CD8-positive, alpha-beta memory T cell (primary cell): Measurements from ENCODE around the gene ITGB7. TPM values are rescaled to one million over a fixed set of nuclear protein-coding genes. Genes with fewer than 3 reads are reported as not detected.
"Not testable (repeated sequence)": the region's sequence is repeated elsewhere in the genome, so short reads cannot be mapped to it uniquely, and the experiment has no call there.

ENCODE experiments used
- CTCF ChIA-PET: fragments of 350-600 bp; sonication (Branson Sonifier 250); formaldehyde crosslinking; loops from one replicate; lab custom pipeline; 2021; ENCODE audit warnings: antibody characterized with exemption; lab: Charles Lee
- POLR2A ChIA-PET: fragments of 350-600 bp; sonication (Branson Sonifier 250); formaldehyde crosslinking; loops from one replicate; lab custom pipeline; 2021; ENCODE audit warnings: antibody characterized with exemption; lab: Charles Lee
- DNase-seq, 5 donors: peaks; one replicate each; pipeline versions ENCODE4 v3.0.0 to v3.0.0-alpha.2; 2020 to 2022; ENCODE audit warnings: mixed read lengths in 1 of 5
- H3K27ac ChIP-seq: one replicate; pipeline ENCODE4 v1.7.0; 2013; ENCODE audit warnings: low read depth, mild to moderate bottlenecking, low read length, moderate library complexity
- H3K27me3 ChIP-seq: 2 replicates; pipeline ENCODE4 v1.7.0; 2013; ENCODE audit warnings: low read length, mild to moderate bottlenecking; ENCODE audit not compliant: insufficient read depth, poor library complexity, severe bottlenecking
- H3K36me3 ChIP-seq: 2 replicates; pipeline ENCODE4 v1.7.0; 2013; ENCODE audit warnings: mild to moderate bottlenecking, low read length, moderate library complexity; ENCODE audit not compliant: insufficient read depth
- H3K4me1 ChIP-seq: 2 replicates; pipeline ENCODE4 v1.7.0; 2013; ENCODE audit warnings: mild to moderate bottlenecking, low read length, moderate library complexity; ENCODE audit not compliant: insufficient read depth
- H3K4me3 ChIP-seq: 2 replicates; pipeline ENCODE4 v1.7.0; 2013; ENCODE audit warnings: mild to moderate bottlenecking, low read length
- H3K9me3 ChIP-seq: 2 replicates; pipeline ENCODE4 v1.7.0; 2013; ENCODE audit warnings: mild to moderate bottlenecking, low read length
- H3K27ac Mint-ChIP-seq, 8 donors: one replicate each; pipeline ENCODE4 v1.8.0; 2020 to 2021; ENCODE audit warnings: mixed read lengths in 8 of 8, mild to moderate bottlenecking in 6 of 8, inconsistent platforms in 3 of 8, moderate library complexity in 3 of 8
- H3K27me3 Mint-ChIP-seq, 2 donors: one replicate each; pipeline ENCODE4 v1.8.0; 2020 to 2021; ENCODE audit warnings: mixed read lengths in 2 of 2, mild to moderate bottlenecking in 1 of 2, moderate library complexity in 1 of 2
- H3K36me3 Mint-ChIP-seq, 3 donors: one replicate each; pipeline ENCODE4 v1.8.0; 2020 to 2021; ENCODE audit warnings: mixed read lengths in 3 of 3, inconsistent platforms in 1 of 3, mild to moderate bottlenecking in 1 of 3
- H3K4me1 Mint-ChIP-seq, 3 donors: one replicate each; pipeline ENCODE4 v1.8.0; 2020 to 2021; ENCODE audit warnings: mixed read lengths in 3 of 3, inconsistent platforms in 1 of 3, mild to moderate bottlenecking in 1 of 3
- H3K4me3 Mint-ChIP-seq, 7 donors: one replicate each; pipeline ENCODE4 v1.8.0; 2020 to 2021; ENCODE audit warnings: mixed read lengths in 7 of 7, mild to moderate bottlenecking in 6 of 7, moderate library complexity in 4 of 7, inconsistent platforms in 2 of 7
- H3K9me3 Mint-ChIP-seq, 5 donors: one replicate each; pipeline ENCODE4 v1.8.0; 2020 to 2022; ENCODE audit warnings: mixed read lengths in 5 of 5, mild to moderate bottlenecking in 3 of 5, moderate library complexity in 2 of 5, inconsistent platforms in 1 of 5
- polyA plus RNA-seq: library from polyadenylated mRNA; unstranded; fragments of 300-500 nt; fragmentation: Illumina TruSeq; gene quantifications from one replicate; pipeline ENCODE4 v1.2.3, GENCODE V29; 2021
- total RNA-seq, 2 experiments: library from RNA; stranded (reverse); gene quantifications; one replicate each; pipeline ENCODE4 v1.2.3, GENCODE V29; 2021

The ITGB7 gene
- total and polyA plus RNA-seq, 3 experiments from 2014 or later: 292 to 339 (median 339) TPM

- H3K36me3 ChIP-seq: peaks cover 2% of the 10 kb centered on the region
- H3K9me3 Mint-ChIP-seq: no peaks in the 10 kb centered on the region
- H3K4me3 ChIP-seq: peak overlapping the region; percentile 93
- peaks cover 81% of the 10 kb centered on the region for H3K4me1 ChIP-seq
- peak in 3 of 5 donors; percentile 32 to 80 (median 42) for DNase-seq
- peak overlapping the region; percentile 55 for H3K27ac ChIP-seq
- H3K27me3 ChIP-seq: no peaks in the 10 kb centered on the region
- H3K27ac Mint-ChIP-seq: peak overlapping the region; percentile 85 to 99 (median 90)
- H3K4me3 Mint-ChIP-seq: peak overlapping the region; percentile 83 to 98 (median 89)
- no peaks in the 10 kb centered on the region for H3K9me3 ChIP-seq
- peaks cover 0 to 31% (median 6%) of the 10 kb centered on the region in 3 donors for H3K36me3 Mint-ChIP-seq
- ChIA-PET CTCF (interaction anchor here (1.0 to 9.4 kb wide), 7 partner anchors 15 to 116 kb away, joined by 3 to 192 read pairs (median 4); partner anchors contain the start of genes AAAS, ESPL1 and PFDN5), POLR2A (interaction anchor here (0.9 to 3.9 kb wide), 3 partner anchors 14 to 89 kb away, joined by 3 to 25 read pairs (median 20); partner anchors contain the start of genes CSAD, PFDN5 and ZNF740)
- H3K4me1 Mint-ChIP-seq: peaks cover 70 to 94% (median 84%) of the 10 kb centered on the region in 3 donors
- peaks cover 0 to 1% of the 10 kb centered on the region in 2 donors for H3K27me3 Mint-ChIP-seq
Observed at GRCh38 chr12:53205747-53206419, 1.2 kb downstream of the ITGB7 start.

GRCh38 chr12:53204351-53204750 is 2.7 kb downstream of the ITGB7 start:
- H3K9me3 ChIP-seq: no peaks in the 10 kb centered on the region
- CTCF ChIA-PET: interaction anchor here (1.2 to 1.5 kb wide), 2 partner anchors 17 to 117 kb away, joined by 3 to 5 read pairs; partner anchors contain the start of gene AAAS
- H3K9me3 Mint-ChIP-seq: no peaks in the 10 kb centered on the region
- peak overlapping the region; percentile 13 to 83 (median 42) for H3K27ac Mint-ChIP-seq
- peaks cover 0 to 1% of the 10 kb centered on the region in 2 donors for H3K27me3 Mint-ChIP-seq
- H3K36me3 ChIP-seq: peaks cover 7% of the 10 kb centered on the region
- peaks cover 4 to 35% (median 11%) of the 10 kb centered on the region in 3 donors for H3K36me3 Mint-ChIP-seq
- no peaks in the 10 kb centered on the region for H3K27me3 ChIP-seq
- H3K4me3 Mint-ChIP-seq: peak overlapping the region; percentile 48 to 98 (median 83)
- DNase-seq: no peak
- POLR2A ChIA-PET: no interaction called here
- no peak overlapping the region for H3K27ac ChIP-seq
- peaks cover 78 to 98% (median 92%) of the 10 kb centered on the region in 3 donors for H3K4me1 Mint-ChIP-seq
- peaks cover 87% of the 10 kb centered on the region for H3K4me1 ChIP-seq
- H3K4me3 ChIP-seq: no peak overlapping the region

- H3K36me3 ChIP-seq, H3K9me3 ChIP-seq, H3K4me3 ChIP-seq, H3K27me3 Mint-ChIP-seq, H3K9me3 Mint-ChIP-seq, H3K27ac ChIP-seq, DNase-seq, H3K27me3 ChIP-seq: not testable (repeated sequence)
- ChIA-PET CTCF (interaction anchor here (1.2 to 7.2 kb wide), 4 partner anchors 9 to 43 kb away, joined by 3 to 57 read pairs (median 4); partner anchors contain the start of genes CSAD and ZNF740), POLR2A (interaction anchor here (1.3 kb wide), 1 partner anchor 66 kb away, joined by 4 read pairs; the partner anchor contains the start of gene ESPL1)
- peaks cover 76 to 94% (median 89%) of the 10 kb centered on the region in 3 donors for H3K4me1 Mint-ChIP-seq
- peaks cover 4 to 50% (median 17%) of the 10 kb centered on the region in 3 donors for H3K36me3 Mint-ChIP-seq
- peak overlapping the region in 1 of 7 donors; percentile 24 for H3K4me3 Mint-ChIP-seq
- H3K4me1 ChIP-seq: peaks cover 87% of the 10 kb centered on the region
- H3K27ac Mint-ChIP-seq: peak overlapping the region in 1 of 8 donors; percentile 61
Observed at GRCh38 chr12:53202316-53202715, 4.7 kb downstream of the ITGB7 start.

DNA sequence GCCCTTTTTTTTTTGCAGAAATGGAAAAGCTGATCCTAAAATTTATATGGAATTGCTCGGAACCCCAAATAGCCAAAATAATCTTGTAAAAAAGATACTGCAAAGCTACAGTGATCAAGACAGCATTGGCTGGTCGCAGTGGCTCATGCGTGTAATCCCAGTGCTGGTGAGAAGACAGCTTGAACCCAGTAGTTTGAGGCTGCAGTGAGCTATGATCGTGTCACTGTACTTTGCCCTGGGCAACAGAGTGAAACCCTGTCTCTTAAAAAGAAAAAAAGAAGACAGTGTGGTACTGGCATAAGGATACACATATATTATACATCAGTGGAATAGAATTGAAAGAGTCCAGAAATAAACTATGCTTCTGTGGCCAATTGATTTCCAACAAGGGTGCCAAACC is 5.4 kb downstream of the ITGB7 start:
- H3K4me3 ChIP-seq: no peak overlapping the region
- Mint-ChIP-seq H3K4me1 (peaks cover 75 to 94% (median 88%) of the 10 kb centered on the region in 3 donors), H3K9me3 (no peaks in the 10 kb centered on the region), H3K27me3 (no peaks in the 10 kb centered on the region), H3K36me3 (peaks cover 7 to 52% (median 20%) of the 10 kb centered on the region in 3 donors), H3K27ac (peak overlapping the region in 5 of 8 donors; percentile 6 to 61 (median 19)), H3K4me3 (peak overlapping the region in 4 of 7 donors; percentile 12 to 41 (median 20))
- ChIA-PET POLR2A (interaction anchor here (0.7 to 1.3 kb wide), 2 partner anchors 9 to 66 kb away, joined by 4 to 6 read pairs; partner anchors contain the start of gene ESPL1), CTCF (interaction anchor here (0.9 to 7.2 kb wide), 5 partner anchors 9 to 42 kb away, joined by 3 to 57 read pairs (median 4); partner anchors contain the start of genes CSAD and ZNF740)
- peaks cover 91% of the 10 kb centered on the region for H3K4me1 ChIP-seq
- no peak overlapping the region for H3K27ac ChIP-seq
- peaks cover 16% of the 10 kb centered on the region for H3K36me3 ChIP-seq
- DNase-seq: no peak
- H3K9me3 ChIP-seq: no peaks in the 10 kb centered on the region
- H3K27me3 ChIP-seq: no peaks in the 10 kb centered on the region

GRCh38 chr12:53201177-53201541 is 5.9 kb downstream of the ITGB7 start:
- CTCF ChIA-PET: interaction anchor here (0.9 to 7.2 kb wide), 4 partner anchors 10 to 42 kb away, joined by 3 to 57 read pairs (median 4); partner anchors contain the start of genes CSAD and ZNF740
- peaks cover 91% of the 10 kb centered on the region for H3K4me1 ChIP-seq
- DNase-seq: no peak
- H3K36me3 ChIP-seq: peaks cover 21% of the 10 kb centered on the region
- H3K9me3 Mint-ChIP-seq: no peaks in the 10 kb centered on the region
- H3K4me3 Mint-ChIP-seq: peak overlapping the region; percentile 57 to 79 (median 75)
- H3K27me3 Mint-ChIP-seq: no peaks in the 10 kb centered on the region
- peak overlapping the region; percentile 57 for H3K27ac ChIP-seq
- peaks cover 71 to 91% (median 83%) of the 10 kb centered on the region in 3 donors for H3K4me1 Mint-ChIP-seq
- POLR2A ChIA-PET: interaction anchor here (0.7 to 1.3 kb wide), 4 partner anchors 9 to 67 kb away, joined by 3 to 6 read pairs (median 4); partner anchors contain the start of gene ESPL1
- H3K9me3 ChIP-seq: no peaks in the 10 kb centered on the region
- H3K36me3 Mint-ChIP-seq: peaks cover 12 to 53% (median 23%) of the 10 kb centered on the region in 3 donors
- H3K4me3 ChIP-seq: peak overlapping the region; percentile 11
- peak overlapping the region; percentile 29 to 94 (median 80) for H3K27ac Mint-ChIP-seq
- H3K27me3 ChIP-seq: no peaks in the 10 kb centered on the region

GRCh38 chr12:53200458-53201176 is 6.4 kb downstream of the ITGB7 start:
- Histone ChIP-seq H3K27ac (peak overlapping the region; percentile 57), H3K9me3 (no peaks in the 10 kb centered on the region), H3K36me3 (peaks cover 26% of the 10 kb centered on the region), H3K4me1 (peaks cover 90% of the 10 kb centered on the region), H3K27me3 (no peaks in the 10 kb centered on the region), H3K4me3 (peak overlapping the region; percentile 11)
- Mint-ChIP-seq H3K4me1 (peaks cover 68 to 86% (median 78%) of the 10 kb centered on the region in 3 donors), H3K27ac (peak overlapping the region; percentile 29 to 94 (median 80)), H3K36me3 (peaks cover 12 to 57% (median 23%) of the 10 kb centered on the region in 3 donors), H3K27me3 (no peaks in the 10 kb centered on the region), H3K4me3 (peak overlapping the region; percentile 57 to 79 (median 75)), H3K9me3 (no peaks in the 10 kb centered on the region)
- POLR2A ChIA-PET: interaction anchor here (0.6 to 1.3 kb wide), 4 partner anchors 9 to 99 kb away, joined by 3 to 5 read pairs (median 4); partner anchors contain the start of gene MYG1
- CTCF ChIA-PET: interaction anchor here (3.9 to 7.2 kb wide), 2 partner anchors 10 to 19 kb away, joined by 18 to 57 read pairs; partner anchors contain the start of genes CSAD and ZNF740
- no peak for DNase-seq

GRCh38 chr12:53200107-53200457 is 7.0 kb downstream of the ITGB7 start:
- DNase-seq: no peak
- peaks cover 32% of the 10 kb centered on the region for H3K36me3 ChIP-seq
- Mint-ChIP-seq H3K27ac (peak overlapping the region; percentile 29 to 92 (median 80)), H3K4me3 (peak overlapping the region; percentile 40 to 79 (median 71)), H3K9me3 (no peaks in the 10 kb centered on the region), H3K36me3 (peaks cover 12 to 63% (median 26%) of the 10 kb centered on the region in 3 donors), H3K4me1 (peaks cover 63 to 84% (median 73%) of the 10 kb centered on the region in 3 donors), H3K27me3 (no peaks in the 10 kb centered on the region)
- H3K27ac ChIP-seq: peak overlapping the region; percentile 13
- ChIA-PET POLR2A (interaction anchor here (0.6 to 1.3 kb wide), 4 partner anchors 8 to 99 kb away, joined by 3 to 5 read pairs (median 4); partner anchors contain the start of gene MYG1), CTCF (interaction anchor here (3.9 to 7.2 kb wide), 2 partner anchors 11 to 19 kb away, joined by 18 to 57 read pairs; partner anchors contain the start of genes CSAD and ZNF740)
- H3K4me3 ChIP-seq: peak overlapping the region; percentile 9
- H3K9me3 ChIP-seq: no peaks in the 10 kb centered on the region
- H3K4me1 ChIP-seq: peaks cover 84% of the 10 kb centered on the region
- H3K27me3 ChIP-seq: no peaks in the 10 kb centered on the region
